T-helper 17 cell (primary cell): ENCODE measurements around the gene ERGIC1. TPM values are rescaled to one million over a fixed set of nuclear protein-coding genes. Genes with fewer than 3 reads are reported as not detected.
A peak's percentile ranks its signal among the peaks of the same experiment; 100 is the strongest.

Experiments
- ATAC-seq: fragments of 150-1000 bp; cut with Tn5 transposase; 2 replicates; pipeline ENCODE4 v1.10.0; 2021; ENCODE audit warnings: mild to moderate bottlenecking, moderate library complexity
- DNase-seq, 3 donors: peaks; one replicate each; pipeline versions ENCODE4 v3.0.0 to v3.0.0-alpha.2; 2020 to 2021
- H3K9me3 ChIP-seq: one replicate; pipeline ENCODE4 v1.7.0; 2013; ENCODE audit warnings: low read length, mild to moderate bottlenecking; ENCODE audit not compliant: control insufficient read depth, poor library complexity, severe bottlenecking
- H3K27ac Mint-ChIP-seq: one replicate; pipeline ENCODE4 v1.8.0; 2022; ENCODE audit warnings: mild to moderate bottlenecking, moderate library complexity, mixed read lengths
- H3K27me3 Mint-ChIP-seq: one replicate; pipeline ENCODE4 v1.8.0; 2022; ENCODE audit warnings: mixed read lengths
- H3K36me3 Mint-ChIP-seq: one replicate; pipeline ENCODE4 v1.8.0; 2022; ENCODE audit warnings: low read depth, mixed read lengths
- H3K4me1 Mint-ChIP-seq: one replicate; pipeline ENCODE4 v1.8.0; 2022; ENCODE audit warnings: mild to moderate bottlenecking, mixed read lengths
- H3K4me3 Mint-ChIP-seq: one replicate; pipeline ENCODE4 v1.8.0; 2022; ENCODE audit warnings: mild to moderate bottlenecking, moderate library complexity, mixed read lengths
- total RNA-seq, 4 donors: library from RNA in 2 of 4; stranded (reverse) in 2 of 4; gene quantifications; one replicate each; pipeline ENCODE4 v1.2.3 and lab custom pipeline; 2022 to 2026

The ERGIC1 gene
- total RNA-seq, 2 donors from 2014 or later = 50.1 to 53.1 TPM

GRCh38 chr5:172870291-172870714 lies 36.3 kb downstream of the ERGIC1 start:
- no peaks in the 10 kb centered on the region for H3K9me3 ChIP-seq
- no peaks in the 10 kb centered on the region for H3K27me3 Mint-ChIP-seq
- H3K36me3 Mint-ChIP-seq = peaks cover 2% of the 10 kb centered on the region
- peaks cover 23% of the 10 kb centered on the region for H3K4me1 Mint-ChIP-seq
- DNase-seq (no peak), ATAC-seq (no peak)
- no peak overlapping the region for H3K4me3 Mint-ChIP-seq
- H3K27ac Mint-ChIP-seq = no peak overlapping the region

DNA sequence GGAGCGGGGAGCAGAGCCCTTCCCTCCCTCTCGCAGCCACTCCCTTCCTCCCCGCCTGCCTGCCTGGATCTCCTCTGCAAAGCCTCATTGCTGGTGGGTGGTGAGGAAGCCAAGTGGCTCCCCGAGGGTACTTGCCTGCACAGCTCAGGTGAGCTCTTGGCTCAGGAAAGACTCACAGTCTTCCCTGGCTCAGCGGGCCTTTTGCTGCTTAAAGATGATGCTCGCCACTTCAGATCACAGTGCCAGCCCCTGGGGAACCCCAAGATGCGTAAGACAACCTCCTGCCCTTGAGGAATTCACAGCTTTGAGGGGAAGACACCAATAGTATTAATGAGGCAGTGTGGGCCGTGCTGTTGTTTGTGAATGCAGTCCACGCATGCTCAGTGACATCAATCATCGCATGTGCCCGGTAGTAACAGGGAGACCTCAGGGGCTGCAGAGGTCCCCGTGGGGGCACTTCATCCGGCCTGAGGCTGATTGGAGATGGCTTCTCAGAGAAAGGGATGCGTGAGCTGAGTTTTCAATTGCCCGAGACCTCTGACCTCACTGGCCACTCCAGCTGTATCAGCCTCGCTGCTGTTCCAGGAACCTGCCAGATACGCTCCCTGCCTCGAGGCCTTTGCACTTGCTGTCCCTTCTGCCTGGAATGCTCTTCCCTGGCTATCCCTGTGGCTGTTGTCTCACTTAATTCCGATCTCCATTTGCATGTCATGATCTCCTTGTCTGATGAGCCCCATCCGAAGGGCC lies 36.8 kb downstream of the ERGIC1 start:
- Mint-ChIP-seq H3K27me3 (no peaks in the 10 kb centered on the region), H3K27ac (no peak overlapping the region), H3K36me3 (peaks cover 2% of the 10 kb centered on the region), H3K4me1 (peaks cover 18% of the 10 kb centered on the region), H3K4me3 (no peak overlapping the region)
- ATAC-seq = no peak
- DNase-seq = no peak
- no peaks in the 10 kb centered on the region for H3K9me3 ChIP-seq

DNA sequence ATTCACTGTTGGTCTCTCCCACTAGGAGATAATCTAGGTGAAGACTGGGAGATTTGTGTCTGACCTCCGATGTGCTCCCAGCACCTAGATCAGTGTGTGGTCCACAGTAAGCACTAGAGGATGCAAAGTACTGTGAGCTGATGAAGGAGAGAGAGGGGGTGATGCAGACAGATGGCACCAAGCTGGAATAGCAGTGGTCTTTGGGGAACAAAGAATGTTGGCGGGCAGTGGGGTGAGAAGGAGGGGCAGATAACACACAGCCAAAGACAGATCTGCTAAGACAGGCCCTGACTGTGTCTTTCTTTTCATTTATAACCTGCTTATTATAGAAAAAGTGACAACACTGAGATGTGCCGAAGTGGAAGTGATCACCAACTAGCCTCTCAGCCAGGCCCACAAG lies 37.5 kb downstream of the ERGIC1 start:
- Mint-ChIP-seq H3K4me3 (no peak overlapping the region), H3K36me3 (peaks cover 2% of the 10 kb centered on the region), H3K27ac (no peak overlapping the region), H3K27me3 (no peaks in the 10 kb centered on the region), H3K4me1 (peaks cover 17% of the 10 kb centered on the region)
- ATAC-seq = no peak
- no peak for DNase-seq
- no peaks in the 10 kb centered on the region for H3K9me3 ChIP-seq

GRCh38 chr5:172871982-172872381 lies 37.9 kb downstream of the ERGIC1 start:
- DNase-seq (no peak), ATAC-seq (no peak)
- no peaks in the 10 kb centered on the region for H3K27me3 Mint-ChIP-seq
- H3K36me3 Mint-ChIP-seq = no peaks in the 10 kb centered on the region
- H3K4me3 Mint-ChIP-seq = no peak overlapping the region
- H3K4me1 Mint-ChIP-seq = peaks cover 14% of the 10 kb centered on the region
- H3K27ac Mint-ChIP-seq = no peak overlapping the region
- no peaks in the 10 kb centered on the region for H3K9me3 ChIP-seq

- Mint-ChIP-seq H3K4me1 (peaks cover 10% of the 10 kb centered on the region), H3K27me3 (no peaks in the 10 kb centered on the region), H3K36me3 (no peaks in the 10 kb centered on the region), H3K27ac (peak overlapping the region; percentile 54), H3K4me3 (no peak overlapping the region)
- DNase-seq = no peak
- H3K9me3 ChIP-seq = no peaks in the 10 kb centered on the region
- no peak for ATAC-seq
These were observed 39.0 kb downstream of the ERGIC1 start for GRCh38 chr5:172872997-172873491.

- Mint-ChIP-seq H3K27ac (peak overlapping the region; percentile 54), H3K27me3 (no peaks in the 10 kb centered on the region), H3K4me1 (peaks cover 6% of the 10 kb centered on the region), H3K4me3 (no peak overlapping the region), H3K36me3 (no peaks in the 10 kb centered on the region)
- ATAC-seq = no peak
- DNase-seq = no peak
- no peaks in the 10 kb centered on the region for H3K9me3 ChIP-seq
These were observed 39.5 kb downstream of the ERGIC1 start for GRCh38 chr5:172873513-172873912.

GRCh38 chr5:172874647-172875504 lies 40.8 kb downstream of the ERGIC1 start:
- H3K4me1 Mint-ChIP-seq = peaks cover 4% of the 10 kb centered on the region
- H3K27me3 Mint-ChIP-seq = no peaks in the 10 kb centered on the region
- H3K36me3 Mint-ChIP-seq = no peaks in the 10 kb centered on the region
- ATAC-seq (no peak), DNase-seq (no peak)
- H3K9me3 ChIP-seq = no peaks in the 10 kb centered on the region
- H3K27ac Mint-ChIP-seq = no peak overlapping the region
- no peak overlapping the region for H3K4me3 Mint-ChIP-seq

DNA sequence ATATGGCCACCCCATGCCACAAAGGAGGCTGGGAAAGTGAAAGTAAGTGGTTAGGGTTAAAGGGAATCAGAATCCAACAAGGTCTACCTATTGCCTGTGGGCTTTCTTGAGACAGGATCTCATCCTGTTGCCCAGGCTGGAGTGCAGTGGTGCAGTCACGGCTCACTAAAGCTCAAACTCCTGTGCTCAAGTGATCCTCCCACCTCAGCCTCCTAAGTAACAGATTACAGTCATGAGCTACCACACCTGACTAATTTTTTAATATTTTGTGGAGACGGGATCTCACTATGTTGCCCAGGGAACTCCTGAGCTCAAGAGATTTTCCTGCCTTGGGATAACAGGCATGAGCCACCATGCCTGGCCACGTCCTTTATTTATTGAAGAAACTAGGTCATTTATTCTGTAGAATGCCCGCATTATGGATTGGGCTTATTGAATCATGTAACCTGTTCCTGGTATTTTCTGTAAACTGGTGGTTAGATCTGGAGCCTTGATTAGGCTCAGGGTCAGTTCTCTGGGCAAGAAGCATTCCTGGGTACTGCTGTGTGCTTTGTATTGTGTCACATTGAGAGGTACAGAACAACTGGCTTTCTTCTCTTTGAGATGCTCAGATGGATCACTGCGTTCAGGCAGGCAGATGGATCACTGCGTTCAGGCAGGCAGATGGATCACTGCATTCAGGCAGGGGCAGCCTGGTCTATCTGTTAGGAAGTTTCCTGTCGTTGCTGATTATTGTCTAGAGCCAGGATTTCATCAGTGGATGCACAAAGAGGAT lies 41.6 kb downstream of the ERGIC1 start:
- H3K4me1 Mint-ChIP-seq = peaks cover 4% of the 10 kb centered on the region
- DNase-seq (no peak), ATAC-seq (no peak)
- no peaks in the 10 kb centered on the region for H3K27me3 Mint-ChIP-seq
- H3K27ac Mint-ChIP-seq = no peak overlapping the region
- H3K9me3 ChIP-seq = no peaks in the 10 kb centered on the region
- no peak overlapping the region for H3K4me3 Mint-ChIP-seq
- H3K36me3 Mint-ChIP-seq = no peaks in the 10 kb centered on the region

DNA sequence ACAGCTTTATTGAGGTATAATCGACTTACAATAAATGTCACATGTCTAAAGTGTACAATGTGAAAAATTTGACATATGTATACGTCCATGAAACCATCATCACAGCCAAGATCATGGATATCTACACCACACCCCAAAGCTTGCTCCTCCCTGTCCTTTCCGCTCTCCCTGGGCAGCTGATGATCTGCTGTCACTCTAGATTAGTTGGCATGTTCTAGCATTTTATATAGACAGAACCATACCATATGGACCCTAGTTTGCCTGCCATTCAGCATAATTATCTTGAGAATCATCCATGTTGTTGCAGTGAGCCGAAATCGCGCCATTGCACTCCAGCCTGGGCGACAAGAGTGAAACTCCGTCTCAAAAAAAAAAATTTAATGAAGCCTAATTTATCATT lies 42.5 kb downstream of the ERGIC1 start:
- ATAC-seq = no peak
- DNase-seq = no peak

DNA sequence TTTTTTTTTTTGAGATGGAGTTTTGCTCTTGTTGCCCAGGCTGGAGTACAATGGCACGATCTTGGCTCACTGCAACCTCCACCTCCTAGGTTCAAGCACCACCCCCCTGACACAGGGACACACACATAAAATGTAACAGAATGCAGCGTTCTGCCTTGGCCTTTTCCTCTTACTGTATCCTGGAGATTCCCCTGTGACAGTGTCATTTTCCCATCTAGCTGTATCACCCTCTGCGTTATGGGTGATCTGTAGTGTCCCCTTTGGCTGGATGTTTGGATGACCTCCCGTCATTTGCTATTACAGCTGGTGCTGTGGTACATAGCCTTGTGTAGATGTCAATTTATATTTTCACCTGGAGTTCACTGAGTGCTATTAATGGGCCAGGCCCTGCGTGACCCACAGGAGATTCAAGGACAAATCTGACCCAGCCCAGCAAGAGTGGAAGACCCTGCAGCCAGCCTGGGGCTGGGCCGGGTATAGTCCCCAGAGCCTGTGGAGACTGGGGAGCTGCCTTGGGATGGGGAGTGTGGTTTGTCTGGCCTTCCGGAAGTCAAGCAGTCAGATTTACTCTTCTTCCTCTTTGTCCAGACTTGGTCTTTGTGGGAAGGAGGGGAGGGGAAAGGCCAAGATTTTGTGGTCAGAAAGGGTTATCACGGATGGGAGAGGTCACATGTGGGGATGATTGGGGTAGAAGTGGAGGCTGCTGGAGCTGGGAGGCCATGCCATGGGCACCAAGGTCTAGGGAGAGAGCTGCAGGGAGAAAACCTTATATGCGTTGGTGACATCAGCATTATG lies 43.6 kb downstream of the ERGIC1 start:
- no peak for ATAC-seq
- H3K27ac Mint-ChIP-seq = peak overlapping the region; percentile 27
- H3K36me3 Mint-ChIP-seq = peaks cover 4% of the 10 kb centered on the region
- H3K4me1 Mint-ChIP-seq = peaks cover 11% of the 10 kb centered on the region
- no peak overlapping the region for H3K4me3 Mint-ChIP-seq
- H3K27me3 Mint-ChIP-seq = no peaks in the 10 kb centered on the region
- no peak for DNase-seq
- no peaks in the 10 kb centered on the region for H3K9me3 ChIP-seq

More for the DNA sequence above, 42.5 kb downstream of the ERGIC1 start:
- Mint-ChIP-seq H3K27ac (no peak overlapping the region), H3K4me1 (peaks cover 6% of the 10 kb centered on the region), H3K27me3 (no peaks in the 10 kb centered on the region), H3K36me3 (no peaks in the 10 kb centered on the region), H3K4me3 (no peak overlapping the region)
- H3K9me3 ChIP-seq = no peaks in the 10 kb centered on the region

DNA sequence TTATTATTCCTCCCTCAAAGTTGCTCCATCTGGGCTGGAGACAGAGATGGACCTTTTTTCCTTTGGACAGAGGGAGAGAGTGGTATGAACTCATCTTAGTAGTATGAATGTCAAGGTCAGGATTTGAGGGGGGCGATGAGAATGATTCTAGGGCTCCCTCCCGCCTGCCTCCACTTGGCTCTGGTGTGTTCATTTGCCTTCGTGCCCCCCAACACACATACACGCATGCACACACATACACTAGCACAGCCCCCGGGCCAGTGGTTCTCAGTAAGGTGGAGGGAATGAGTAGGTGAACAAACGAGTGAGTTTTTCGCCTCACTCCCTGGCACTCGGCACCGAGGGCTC lies 44.5 kb downstream of the ERGIC1 start:
- Mint-ChIP-seq H3K36me3 (peaks cover 7% of the 10 kb centered on the region), H3K27me3 (no peaks in the 10 kb centered on the region), H3K27ac (peak overlapping the region; percentile 39), H3K4me1 (peaks cover 15% of the 10 kb centered on the region), H3K4me3 (no peak overlapping the region)
- DNase-seq (no peak), ATAC-seq (no peak)
- H3K9me3 ChIP-seq = no peaks in the 10 kb centered on the region

GRCh38 chr5:172878933-172879752 lies 45.1 kb downstream of the ERGIC1 start:
- Mint-ChIP-seq H3K27ac (peak overlapping the region; percentile 39), H3K4me3 (no peak overlapping the region), H3K4me1 (peaks cover 15% of the 10 kb centered on the region), H3K36me3 (peaks cover 7% of the 10 kb centered on the region), H3K27me3 (no peaks in the 10 kb centered on the region)
- no peak for DNase-seq
- no peaks in the 10 kb centered on the region for H3K9me3 ChIP-seq
- no peak for ATAC-seq
